ENCODE data around the gene NOTCH2NLA.
"Not testable (repeated sequence)": the region's sequence is repeated elsewhere in the genome, so short reads cannot be mapped to it uniquely, and the experiment has no call there.

NOTCH2NLA gene

GRCh38 chr1:146228710-146229477 lies at the start of gene NOTCH2NLA:
TSS of gene NOTCH2NLA (minus strand) at chr1:146229021. CDS start at chr1:146189337, 39,684 bp downstream.
- DNase-seq (ENCODE audit: low spot score) = not testable (repeated sequence)

- not testable (repeated sequence) for DNase-seq (ENCODE audit: low spot score)
Measured at GRCh38 chr1:146278346-146278745, 49.5 kb upstream of the NOTCH2NLA start.

- DNase-seq (ENCODE audit: low spot score) = not testable (repeated sequence)
Measured at GRCh38 chr1:146277087-146277486, 48.3 kb upstream of the NOTCH2NLA start.

GRCh38 chr1:146274083-146274482 lies 45.3 kb upstream of the NOTCH2NLA start:
- DNase-seq (ENCODE audit: low spot score) = not testable (repeated sequence)

GRCh38 chr1:146273194-146273593 lies 44.4 kb upstream of the NOTCH2NLA start:
- not testable (repeated sequence) for DNase-seq (ENCODE audit: low spot score)

- not testable (repeated sequence) for DNase-seq (ENCODE audit: low spot score)
Measured at GRCh38 chr1:146272734-146273133, 43.9 kb upstream of the NOTCH2NLA start.

GRCh38 chr1:146271977-146272376 lies 43.2 kb upstream of the NOTCH2NLA start:
- DNase-seq (ENCODE audit: low spot score) = not testable (repeated sequence)

GRCh38 chr1:146270129-146270528 lies 41.3 kb upstream of the NOTCH2NLA start:
- not testable (repeated sequence) for DNase-seq (ENCODE audit: low spot score)

- not testable (repeated sequence) for DNase-seq (ENCODE audit: low spot score)
Measured at GRCh38 chr1:146266179-146266748, 37.4 kb upstream of the NOTCH2NLA start.

- DNase-seq (ENCODE audit: low spot score) = not testable (repeated sequence)
Measured at GRCh38 chr1:146264761-146265160, 35.9 kb upstream of the NOTCH2NLA start.

GRCh38 chr1:146260006-146260730 lies 31.3 kb upstream of the NOTCH2NLA start:
- not testable (repeated sequence) for DNase-seq (ENCODE audit: low spot score)

- not testable (repeated sequence) for DNase-seq (ENCODE audit: low spot score)
Measured at GRCh38 chr1:146257992-146258552, 29.3 kb upstream of the NOTCH2NLA start.

GRCh38 chr1:146254569-146255197 lies 25.9 kb upstream of the NOTCH2NLA start:
- DNase-seq (ENCODE audit: low spot score) = not testable (repeated sequence)

GRCh38 chr1:146253249-146253855 lies 24.5 kb upstream of the NOTCH2NLA start:
- DNase-seq (ENCODE audit: low spot score) = not testable (repeated sequence)

- not testable (repeated sequence) for DNase-seq (ENCODE audit: low spot score)
Measured at GRCh38 chr1:146251523-146251922, 22.7 kb upstream of the NOTCH2NLA start.

- not testable (repeated sequence) for DNase-seq (ENCODE audit: low spot score)
Measured at GRCh38 chr1:146248643-146249042, 19.8 kb upstream of the NOTCH2NLA start.

GRCh38 chr1:146236626-146237025 lies 7.8 kb upstream of the NOTCH2NLA start:
- DNase-seq (ENCODE audit: low spot score) = not testable (repeated sequence)

- DNase-seq (ENCODE audit: low spot score) = not testable (repeated sequence)
Measured at GRCh38 chr1:146236026-146236601, 7.3 kb upstream of the NOTCH2NLA start.

GRCh38 chr1:146228144-146228682 lies 608 bp downstream of the NOTCH2NLA start:
- not testable (repeated sequence) for DNase-seq (ENCODE audit: low spot score)

GRCh38 chr1:146174531-146174930 lies 54.3 kb downstream of the NOTCH2NLA start:
- DNase-seq (ENCODE audit: low spot score) = not testable (repeated sequence)

GRCh38 chr1:146167740-146168139 lies 61.1 kb downstream of the NOTCH2NLA start:
- DNase-seq (ENCODE audit: low spot score) = not testable (repeated sequence)

Measured in AG20443 (cell line).